H9 (cell line): Measurements from ENCODE around the gene ZNF444. TPM values are rescaled to one million over a fixed set of nuclear protein-coding genes. Genes with fewer than 3 reads are reported as not detected.

Experiments used
- DNase-seq: peaks from one replicate; pipeline ENCODE4 v3.0.0-alpha.2; 2017
- H2AFZ ChIP-seq: one replicate; pipeline ENCODE4 v1.6.1; 2013; ENCODE audit warnings: mild to moderate bottlenecking, low read length, control low read depth, moderate library complexity
- H2AK5ac ChIP-seq: 2 replicates; pipeline ENCODE4 v1.6.1; 2013; ENCODE audit warnings: low read length, control low read depth, mixed read lengths; ENCODE audit not compliant: insufficient read length
- H2BK120ac ChIP-seq: one replicate; pipeline ENCODE4 v1.6.1; 2013; ENCODE audit warnings: low read depth, mild to moderate bottlenecking, low read length, control low read depth, inconsistent platforms; ENCODE audit not compliant: poor library complexity, severe bottlenecking
- H2BK12ac ChIP-seq: 2 replicates; pipeline ENCODE4 v1.6.1; 2013; ENCODE audit warnings: low read length, control low read depth, mixed read lengths, low read depth; ENCODE audit not compliant: insufficient read length
- H2BK15ac ChIP-seq: 2 replicates; pipeline ENCODE4 v1.6.1; 2013; ENCODE audit warnings: low read depth, low read length, control low read depth
- H2BK20ac ChIP-seq: one replicate; pipeline ENCODE4 v1.6.1; 2013; ENCODE audit warnings: low read depth, mild to moderate bottlenecking, low read length, control low read depth, inconsistent platforms; ENCODE audit not compliant: poor library complexity, severe bottlenecking
- H2BK5ac ChIP-seq: 2 replicates; pipeline ENCODE4 v1.6.1; 2013; ENCODE audit warnings: low read length, control low read depth, mixed read lengths; ENCODE audit not compliant: insufficient read length
- H3K14ac ChIP-seq: 2 replicates; pipeline ENCODE4 v1.6.1; 2013; ENCODE audit warnings: low read length, control low read depth; ENCODE audit not compliant: insufficient read depth
- H3K18ac ChIP-seq: 2 replicates; pipeline ENCODE4 v1.6.1; 2013; ENCODE audit warnings: low read depth, mild to moderate bottlenecking, mixed read lengths, low read length, control low read depth; ENCODE audit not compliant: insufficient read length
- H3K23ac ChIP-seq: 2 replicates; pipeline ENCODE4 v1.6.1; 2013; ENCODE audit warnings: low read length, control low read depth, mixed read lengths, low read depth; ENCODE audit not compliant: insufficient read length
- H3K23me2 ChIP-seq: 2 replicates; pipeline ENCODE4 v1.6.1; 2013; ENCODE audit warnings: low read depth, mild to moderate bottlenecking, mixed read lengths, low read length, control low read depth; ENCODE audit not compliant: insufficient read length, poor library complexity, severe bottlenecking
- H3K27ac ChIP-seq: 2 replicates; pipeline ENCODE4 v1.5.1; 2013; ENCODE audit warnings: low read length, control low read depth, mixed read lengths, low read depth; ENCODE audit not compliant: insufficient read length
- H3K27me3 ChIP-seq: 2 replicates; pipeline ENCODE4 v1.6.1; 2013; ENCODE audit warnings: low read length, control low read depth, inconsistent platforms; ENCODE audit not compliant: insufficient read depth
- H3K4ac ChIP-seq: 2 replicates; pipeline ENCODE4 v1.6.1; 2013; ENCODE audit warnings: low read depth, mild to moderate bottlenecking, control low read depth, inconsistent platforms, low read length, moderate library complexity
- H3K4me1 ChIP-seq: 2 replicates; pipeline ENCODE4 v1.6.1; 2013; ENCODE audit warnings: low read length, control low read depth, inconsistent platforms; ENCODE audit not compliant: insufficient read depth
- H3K4me2 ChIP-seq: 2 replicates; pipeline ENCODE4 v1.6.1; 2013; ENCODE audit warnings: low read length, control low read depth, mixed read lengths; ENCODE audit not compliant: insufficient read length, insufficient read depth
- H3K56ac ChIP-seq: 2 replicates; pipeline ENCODE4 v1.6.1; 2013; ENCODE audit warnings: low read depth, mild to moderate bottlenecking, mixed read lengths, low read length, control low read depth; ENCODE audit not compliant: insufficient read length
- H3K79me1 ChIP-seq: 2 replicates; pipeline ENCODE4 v1.6.1; 2013; ENCODE audit warnings: low read depth, mild to moderate bottlenecking, moderate library complexity, low read length, control low read depth, inconsistent platforms; ENCODE audit not compliant: insufficient read depth, poor library complexity, severe bottlenecking
- H3K79me2 ChIP-seq: 2 replicates; pipeline ENCODE4 v1.6.1; 2013; ENCODE audit warnings: low read length, control low read depth, inconsistent platforms; ENCODE audit not compliant: insufficient read depth
- H3K9ac ChIP-seq: 2 replicates; pipeline ENCODE4 v1.6.1; 2013; ENCODE audit warnings: low read length, control low read depth, mixed read lengths; ENCODE audit not compliant: insufficient read length; ENCODE audit errors: extremely low read depth
- H3K9me3 ChIP-seq: one replicate; pipeline ENCODE4 v1.6.1; 2013; ENCODE audit warnings: low read depth, low read length, inconsistent platforms; ENCODE audit not compliant: control insufficient read depth
- H3T11ph ChIP-seq: one replicate; pipeline ENCODE4 v1.6.1; 2013; ENCODE audit warnings: mild to moderate bottlenecking, low read length, control low read depth, inconsistent platforms
- H4K20me1 ChIP-seq: one replicate; pipeline ENCODE4 v1.6.1; 2013; ENCODE audit not compliant: control insufficient read depth, insufficient read length, insufficient read depth
- H4K5ac ChIP-seq: 2 replicates; pipeline ENCODE4 v1.6.1; 2013; ENCODE audit warnings: low read depth, mild to moderate bottlenecking, mixed read lengths, low read length, control low read depth; ENCODE audit not compliant: insufficient read length
- H4K8ac ChIP-seq: replicated peaks from 2 replicates; pipeline ENCODE4 v1.6.1; 2013; ENCODE audit warnings: low read length, control low read depth, mixed read lengths, low read depth; ENCODE audit not compliant: insufficient read length
- H4K91ac ChIP-seq: 2 replicates; pipeline ENCODE4 v1.6.1; 2013; ENCODE audit warnings: low read depth, mild to moderate bottlenecking, moderate library complexity, mixed read lengths, low read length, control low read depth; ENCODE audit not compliant: insufficient read length
- H3K27ac Mint-ChIP-seq, 3 experiments: 2 replicates in 2 of 3; 3 replicates in 1 of 3; pipeline ENCODE4 v1.8.0; 2020 to 2021; ENCODE audit warnings: mixed read lengths in 3 of 3, mild to moderate bottlenecking in 1 of 3, moderate library complexity in 1 of 3
- H3K27me3 Mint-ChIP-seq: 2 replicates; pipeline ENCODE4 v1.8.0; 2021; ENCODE audit warnings: low read depth, mild to moderate bottlenecking, moderate library complexity, mixed read lengths
- H3K36me3 Mint-ChIP-seq, 3 experiments: 2 replicates in 2 of 3; 3 replicates in 1 of 3; pipeline ENCODE4 v1.8.0; 2020 to 2021; ENCODE audit warnings: low read depth in 3 of 3, mixed read lengths in 3 of 3; ENCODE audit not compliant: insufficient read depth in 1 of 3
- H3K4me1 Mint-ChIP-seq, 2 experiments: 2 replicates each; pipeline ENCODE4 v1.8.0; 2020; ENCODE audit warnings: mixed read lengths in 2 of 2
- H3K4me3 Mint-ChIP-seq, 2 experiments: 2 replicates in 1 of 2; 3 replicates in 1 of 2; pipeline ENCODE4 v1.8.0; 2020 to 2021; ENCODE audit warnings: mild to moderate bottlenecking in 2 of 2, mixed read lengths in 2 of 2, moderate library complexity in 1 of 2
- H3K9me3 Mint-ChIP-seq, 2 experiments: 2 replicates in 1 of 2; 3 replicates in 1 of 2; pipeline ENCODE4 v1.8.0; 2020; ENCODE audit warnings: mild to moderate bottlenecking in 2 of 2, mixed read lengths in 2 of 2, moderate library complexity in 1 of 2
- WGBS: extraction: QIAGEN DNeasy Blood & Tissue Kit; methylation state at CpG from one replicate; pipeline ENCODE4 v1.1.7; 2013; ENCODE audit warnings: missing lambda C conversion rate, low lambda C conversion rate, mixed read lengths; ENCODE audit not compliant: insufficient read length; ENCODE audit errors: extremely low coverage; 5-methylcytosine and 5-hydroxymethylcytosine counted together
- total RNA-seq: library from RNA; stranded (reverse); gene quantifications from 2 replicates; pipeline ENCODE4 v1.2.1, GENCODE V29; 2021
- TF ChIP-seq, protein P1 (sequence below): fragments of 200-600 bp; sonication (generic); conservative IDR thresholded peaks from 3 replicates; pipeline ENCODE4 v1.8.0; 2021; ENCODE audit warnings: antibody characterized with exemption, mild to moderate bottlenecking

The ZNF444 gene
- total RNA-seq, 1 experiment from 2014 or later: 49.7 TPM

DNA sequence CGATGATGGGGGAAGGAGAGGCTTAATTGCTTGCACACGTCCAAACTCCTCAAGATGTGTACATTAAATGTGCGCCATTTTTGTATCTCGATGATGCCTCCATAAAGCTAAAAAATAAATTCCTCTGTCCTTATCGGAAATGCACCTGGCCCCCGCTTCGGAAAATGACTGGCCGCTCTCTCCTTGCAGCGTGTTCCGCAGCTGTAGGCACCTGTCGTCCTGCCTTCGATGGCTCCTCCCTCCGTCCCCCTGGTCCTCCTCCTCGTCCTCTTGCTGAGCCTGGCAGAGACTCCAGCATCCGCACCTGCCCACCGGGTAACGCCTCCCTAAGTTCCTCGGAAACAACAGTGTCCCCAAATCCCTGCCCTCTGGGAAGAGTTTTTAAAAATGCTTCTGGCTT is 35.8 kb downstream of the ZNF444 start:
- H3K9me3 ChIP-seq: no peaks in the 10 kb centered on the region
- H3K9me3 Mint-ChIP-seq: peaks cover 0 to 12% of the 10 kb centered on the region in 2 experiments; a peak in 2 of 5 replicates
- no peak overlapping the region for H4K8ac ChIP-seq
- no peak for DNase-seq
- H2AFZ ChIP-seq: no peak overlapping the region
- H3K9ac ChIP-seq: no peak overlapping the region
- no peaks in the 10 kb centered on the region for H3K36me3 Mint-ChIP-seq
- no peak overlapping the region for H3K23ac ChIP-seq
- no peak overlapping the region for H3K18ac ChIP-seq
- H2BK12ac ChIP-seq: no peak overlapping the region
- H2BK20ac ChIP-seq: no peak overlapping the region
- H4K20me1 ChIP-seq: no peaks in the 10 kb centered on the region
- H2BK15ac ChIP-seq: 0 out of 2 replicates have a peak overlapping the region, but pooled peaks have one; percentile 96
- H2AK5ac ChIP-seq: no peak overlapping the region
- H3K27me3 Mint-ChIP-seq: peaks cover 6% of the 10 kb centered on the region
- H3K4me1 Mint-ChIP-seq: peaks cover 4 to 13% of the 10 kb centered on the region in 2 experiments; a peak in 3 of 4 replicates
- no peak overlapping the region for H2BK120ac ChIP-seq
- no peak overlapping the region for H4K5ac ChIP-seq
- no peak overlapping the region for H2BK5ac ChIP-seq
- no peak overlapping the region for H3K27ac ChIP-seq
- no CpG with 5 or more reads among the region's 18 CpGs for WGBS
- no peak overlapping the region for H3K56ac ChIP-seq
- H3K4me2 ChIP-seq: no peak overlapping the region
- H3K23me2 ChIP-seq: peaks cover 3% of the 10 kb centered on the region
- peak overlapping the region in 1 of 2 experiments; percentile 54; a peak in 1 of 5 replicates for H3K4me3 Mint-ChIP-seq
- H3K4me1 ChIP-seq: no peaks in the 10 kb centered on the region
- H3K14ac ChIP-seq: no peak overlapping the region
- no peaks in the 10 kb centered on the region for H3K79me2 ChIP-seq
- TF ChIP-seq, protein P1, sequence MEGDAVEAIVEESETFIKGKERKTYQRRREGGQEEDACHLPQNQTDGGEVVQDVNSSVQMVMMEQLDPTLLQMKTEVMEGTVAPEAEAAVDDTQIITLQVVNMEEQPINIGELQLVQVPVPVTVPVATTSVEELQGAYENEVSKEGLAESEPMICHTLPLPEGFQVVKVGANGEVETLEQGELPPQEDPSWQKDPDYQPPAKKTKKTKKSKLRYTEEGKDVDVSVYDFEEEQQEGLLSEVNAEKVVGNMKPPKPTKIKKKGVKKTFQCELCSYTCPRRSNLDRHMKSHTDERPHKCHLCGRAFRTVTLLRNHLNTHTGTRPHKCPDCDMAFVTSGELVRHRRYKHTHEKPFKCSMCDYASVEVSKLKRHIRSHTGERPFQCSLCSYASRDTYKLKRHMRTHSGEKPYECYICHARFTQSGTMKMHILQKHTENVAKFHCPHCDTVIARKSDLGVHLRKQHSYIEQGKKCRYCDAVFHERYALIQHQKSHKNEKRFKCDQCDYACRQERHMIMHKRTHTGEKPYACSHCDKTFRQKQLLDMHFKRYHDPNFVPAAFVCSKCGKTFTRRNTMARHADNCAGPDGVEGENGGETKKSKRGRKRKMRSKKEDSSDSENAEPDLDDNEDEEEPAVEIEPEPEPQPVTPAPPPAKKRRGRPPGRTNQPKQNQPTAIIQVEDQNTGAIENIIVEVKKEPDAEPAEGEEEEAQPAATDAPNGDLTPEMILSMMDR: no peak
- H3K79me1 ChIP-seq: no peaks in the 10 kb centered on the region
- no peak overlapping the region for H4K91ac ChIP-seq
- H3K27ac Mint-ChIP-seq: no peak overlapping the region
- H3K4ac ChIP-seq: no peak overlapping the region
- H3T11ph ChIP-seq: no peak overlapping the region
- H3K27me3 ChIP-seq: no peaks in the 10 kb centered on the region
